Effector memory CD8-positive, alpha-beta T cell (primary cell): ENCODE measurements around the gene NPAT.

Source experiments
- ATAC-seq: fragments of 150-1000 bp; cut with Tn5 transposase; replicated peaks from 2 replicates; pipeline ENCODE4 v1.10.0; 2021; ENCODE audit warnings: mild to moderate bottlenecking, moderate library complexity
- DNase-seq, 3 experiments: peaks; one replicate each; pipeline ENCODE4 v3.0.0; 2021
- H3K27ac Mint-ChIP-seq, 2 donors: one replicate each; pipeline ENCODE4 v1.8.0; 2022; ENCODE audit warnings: mild to moderate bottlenecking in 2 of 2, mixed read lengths in 2 of 2, moderate library complexity in 2 of 2
- H3K27me3 Mint-ChIP-seq, 2 donors: one replicate each; pipeline ENCODE4 v1.8.0; 2022; ENCODE audit warnings: mixed read lengths in 2 of 2
- H3K36me3 Mint-ChIP-seq: one replicate; pipeline ENCODE4 v1.8.0; 2022; ENCODE audit warnings: mild to moderate bottlenecking, moderate library complexity, mixed read lengths; ENCODE audit not compliant: insufficient read depth
- H3K4me1 Mint-ChIP-seq, 2 donors: one replicate each; pipeline ENCODE4 v1.8.0; 2022; ENCODE audit warnings: low read depth in 2 of 2, mixed read lengths in 2 of 2
- H3K4me3 Mint-ChIP-seq, 2 donors: one replicate each; pipeline ENCODE4 v1.8.0; 2022; ENCODE audit warnings: mild to moderate bottlenecking in 2 of 2, mixed read lengths in 2 of 2, moderate library complexity in 2 of 2
- H3K9me3 Mint-ChIP-seq, 2 donors: one replicate each; pipeline ENCODE4 v1.8.0; 2022; ENCODE audit warnings: mixed read lengths in 2 of 2

Gene NPAT

GRCh38 chr11:108226036-108226435 is 3.6 kb upstream of the NPAT start:
- H3K4me1 Mint-ChIP-seq: peaks cover 40 to 44% of the 10 kb centered on the region in 2 donors
- no peak overlapping the region for H3K27ac Mint-ChIP-seq
- H3K27me3 Mint-ChIP-seq: no peaks in the 10 kb centered on the region
- peaks cover 62% of the 10 kb centered on the region for H3K36me3 Mint-ChIP-seq
- ATAC-seq (no peak), DNase-seq (no peak)
- no peak overlapping the region for H3K4me3 Mint-ChIP-seq
- no peaks in the 10 kb centered on the region for H3K9me3 Mint-ChIP-seq

GRCh38 chr11:108224911-108225786 is 2.7 kb upstream of the NPAT start:
- H3K27me3 Mint-ChIP-seq: no peaks in the 10 kb centered on the region
- DNase-seq: peak; percentile 18 to 37 (median 28)

GRCh38 chr11:108224366-108224765 is 1.9 kb upstream of the NPAT start:
- H3K27ac Mint-ChIP-seq: no peak overlapping the region
- no peak overlapping the region for H3K4me3 Mint-ChIP-seq
- peaks cover 49 to 61% of the 10 kb centered on the region in 2 donors for H3K4me1 Mint-ChIP-seq
- ATAC-seq (no peak), DNase-seq (no peak)
- peaks cover 45% of the 10 kb centered on the region for H3K36me3 Mint-ChIP-seq
- H3K27me3 Mint-ChIP-seq: no peaks in the 10 kb centered on the region
- H3K9me3 Mint-ChIP-seq: no peaks in the 10 kb centered on the region

More at GRCh38 chr11:108224911-108225786, 2.7 kb upstream of the NPAT start:
- peaks cover 53% of the 10 kb centered on the region for H3K36me3 Mint-ChIP-seq
- H3K9me3 Mint-ChIP-seq: no peaks in the 10 kb centered on the region
- ATAC-seq: no peak
- peaks cover 44 to 53% of the 10 kb centered on the region in 2 donors for H3K4me1 Mint-ChIP-seq
- no peak overlapping the region for H3K27ac Mint-ChIP-seq
- H3K4me3 Mint-ChIP-seq: no peak overlapping the region

- H3K9me3 Mint-ChIP-seq: no peaks in the 10 kb centered on the region
- no peak overlapping the region for H3K4me3 Mint-ChIP-seq
- peaks cover 37% of the 10 kb centered on the region for H3K36me3 Mint-ChIP-seq
- no peak overlapping the region for H3K27ac Mint-ChIP-seq
- peaks cover 52 to 64% of the 10 kb centered on the region in 2 donors for H3K4me1 Mint-ChIP-seq
- no peaks in the 10 kb centered on the region for H3K27me3 Mint-ChIP-seq
- no peak for ATAC-seq
- peak in 1 of 3 experiments; percentile 32 for DNase-seq
Observed at GRCh38 chr11:108223348-108224149, 1.1 kb upstream of the NPAT start.

GRCh38 chr11:108221911-108222573 is 396 bp downstream of the NPAT start:
- Mint-ChIP-seq H3K4me1 (peaks cover 51 to 69% of the 10 kb centered on the region in 2 donors), H3K4me3 (no peak overlapping the region), H3K27ac (no peak overlapping the region), H3K9me3 (no peaks in the 10 kb centered on the region), H3K27me3 (no peaks in the 10 kb centered on the region), H3K36me3 (peaks cover 23% of the 10 kb centered on the region)
- ATAC-seq: peak; percentile 7
- DNase-seq: peak in 2 of 3 experiments; percentile 33 to 37

GRCh38 chr11:108221371-108221770 is 1.1 kb downstream of the NPAT start:
- no peak for DNase-seq
- H3K27me3 Mint-ChIP-seq: no peaks in the 10 kb centered on the region
- no peak for ATAC-seq
- peaks cover 17% of the 10 kb centered on the region for H3K36me3 Mint-ChIP-seq
- no peaks in the 10 kb centered on the region for H3K9me3 Mint-ChIP-seq
- H3K27ac Mint-ChIP-seq: no peak overlapping the region
- H3K4me1 Mint-ChIP-seq: peaks cover 48 to 69% of the 10 kb centered on the region in 2 donors
- no peak overlapping the region for H3K4me3 Mint-ChIP-seq

- Mint-ChIP-seq H3K27ac (no peak overlapping the region), H3K4me1 (peaks cover 46 to 70% of the 10 kb centered on the region in 2 donors), H3K36me3 (peaks cover 12% of the 10 kb centered on the region), H3K4me3 (no peak overlapping the region), H3K9me3 (no peaks in the 10 kb centered on the region), H3K27me3 (no peaks in the 10 kb centered on the region)
- no peak for ATAC-seq
- DNase-seq: no peak
Observed at GRCh38 chr11:108220721-108221336, 1.6 kb downstream of the NPAT start.

- H3K4me3 Mint-ChIP-seq: no peak overlapping the region
- ATAC-seq (no peak), DNase-seq (no peak)
- peaks cover 2% of the 10 kb centered on the region for H3K36me3 Mint-ChIP-seq
- no peak overlapping the region for H3K27ac Mint-ChIP-seq
- H3K9me3 Mint-ChIP-seq: no peaks in the 10 kb centered on the region
- H3K27me3 Mint-ChIP-seq: no peaks in the 10 kb centered on the region
- peaks cover 44 to 70% of the 10 kb centered on the region in 2 donors for H3K4me1 Mint-ChIP-seq
Observed at GRCh38 chr11:108218912-108219783, 3.3 kb downstream of the NPAT start.

- H3K27me3 Mint-ChIP-seq: no peaks in the 10 kb centered on the region
- H3K4me1 Mint-ChIP-seq: peaks cover 45 to 76% of the 10 kb centered on the region in 2 donors
- peaks cover 8% of the 10 kb centered on the region for H3K36me3 Mint-ChIP-seq
- no peak for ATAC-seq
- peak overlapping the region in 1 of 2 donors; percentile 1 for H3K27ac Mint-ChIP-seq
- H3K9me3 Mint-ChIP-seq: no peaks in the 10 kb centered on the region
- H3K4me3 Mint-ChIP-seq: peak overlapping the region in 1 of 2 donors; percentile 15
- no peak for DNase-seq
Observed at GRCh38 chr11:108218455-108218854, 4.0 kb downstream of the NPAT start.

- no peak for DNase-seq
- H3K4me3 Mint-ChIP-seq: peak overlapping the region in 1 of 2 donors; percentile 62
- peak overlapping the region; percentile 36 to 76 for H3K27ac Mint-ChIP-seq
- H3K4me1 Mint-ChIP-seq: peaks cover 44 to 80% of the 10 kb centered on the region in 2 donors
- H3K27me3 Mint-ChIP-seq: no peaks in the 10 kb centered on the region
- no peak for ATAC-seq
- peaks cover 23% of the 10 kb centered on the region for H3K36me3 Mint-ChIP-seq
- H3K9me3 Mint-ChIP-seq: no peaks in the 10 kb centered on the region
Observed at GRCh38 chr11:108216988-108217387, 5.5 kb downstream of the NPAT start.

- Mint-ChIP-seq H3K9me3 (no peaks in the 10 kb centered on the region), H3K36me3 (peaks cover 53% of the 10 kb centered on the region), H3K4me3 (no peak overlapping the region), H3K4me1 (peaks cover 31 to 72% of the 10 kb centered on the region in 2 donors), H3K27me3 (no peaks in the 10 kb centered on the region), H3K27ac (peak overlapping the region in 1 of 2 donors; percentile 60)
- no peak for DNase-seq
- no peak for ATAC-seq
Observed at GRCh38 chr11:108213784-108214183, 8.7 kb downstream of the NPAT start.

- peaks cover 29 to 55% of the 10 kb centered on the region in 2 donors for H3K4me1 Mint-ChIP-seq
- H3K27me3 Mint-ChIP-seq: no peaks in the 10 kb centered on the region
- H3K9me3 Mint-ChIP-seq: no peaks in the 10 kb centered on the region
- H3K36me3 Mint-ChIP-seq: peaks cover 71% of the 10 kb centered on the region
- no peak for DNase-seq
- H3K4me3 Mint-ChIP-seq: peak overlapping the region in 1 of 2 donors; percentile 51
- peak overlapping the region; percentile 63 to 92 for H3K27ac Mint-ChIP-seq
- no peak for ATAC-seq
Observed at GRCh38 chr11:108210441-108210840, 12.0 kb downstream of the NPAT start.
